Stomach (tissue), 9 donors: ENCODE measurements around the gene BOLA3. TPM values are rescaled to one million over a fixed set of nuclear protein-coding genes. Genes with fewer than 3 reads are reported as not detected.
"Not testable (repeated sequence)": the region's sequence is repeated elsewhere in the genome, so short reads cannot be mapped to it uniquely, and the experiment has no call there.

Experiments
- DNase-seq, 2 donors: peaks; one replicate each; pipeline versions ENCODE4 v3.0.0 to v3.0.0-alpha.2; 2013 to 2019
- H3K27ac ChIP-seq, 5 donors: fragments of 200-600 bp in 4 of 5; sonication (generic) in 4 of 5; one replicate each; pipeline ENCODE4 v1.5.1; 2013 to 2019; ENCODE audit warnings: mild to moderate bottlenecking in 1 of 5, moderate library complexity in 1 of 5
- H3K27me3 ChIP-seq, 3 donors: fragments of 200-600 bp; sonication (generic); one replicate each; pipeline ENCODE4 v1.5.1; 2017 to 2019; ENCODE audit warnings: mixed run types in 1 of 3
- H3K36me3 ChIP-seq, 4 donors: fragments of 200-600 bp; sonication (generic); 1 replicate in 3 of 4; 2 replicates in 1 of 4; pipeline ENCODE4 v1.5.1; 2016 to 2019
- H3K4me1 ChIP-seq, 4 donors: fragments of 200-600 bp; sonication (generic); one replicate each; pipeline ENCODE4 v1.5.1; 2016 to 2019
- H3K4me3 ChIP-seq, 4 donors: fragments of 200-600 bp; sonication (generic) in 3 of 4; one replicate each; pipeline ENCODE4 v1.5.1; 2016 to 2019; ENCODE audit warnings: mild to moderate bottlenecking in 1 of 4
- H3K9me3 ChIP-seq, 4 donors: fragments of 200-600 bp; sonication (generic); one replicate each; pipeline ENCODE4 v1.5.1; 2016 to 2019
- EP300 ChIP-seq: sonication (generic); formaldehyde crosslinking; IDR thresholded peaks from one replicate; pipeline ENCODE4 v1.6.1; 2017; ENCODE audit warnings: antibody characterized with exemption
- POLR2A ChIP-seq, 4 donors: fragments of 450-650 bp; IDR thresholded peaks; one replicate each; pipeline ENCODE4 v1.6.1; 2016; ENCODE audit warnings: antibody characterized with exemption in 4 of 4, control low read depth in 2 of 4, mild to moderate bottlenecking in 1 of 4, moderate library complexity in 1 of 4
- POLR2AphosphoS5 ChIP-seq, 3 donors: sonication (generic); formaldehyde crosslinking; IDR thresholded peaks; one replicate each; pipeline ENCODE4 v1.6.1; 2016; ENCODE audit warnings: antibody characterized with exemption in 3 of 3
- WGBS, 5 donors: extraction: QIAGEN DNeasy Blood & Tissue Kit in 3 of 5; methylation state at CpG; one replicate each; pipeline versions ENCODE4 v1.1.5 to v1.1.7; 2013 to 2018; 5-methylcytosine and 5-hydroxymethylcytosine counted together
- intact Hi-C: fragments of 100-400 bp; cut with DNase I; formaldehyde crosslinking; loops from one replicate; pipeline ENCODE4 v1.15.1; 2023; ENCODE audit warnings: low total_unique reads
- polyA plus RNA-seq, 3 donors: library from polyadenylated mRNA; stranded (reverse); fragments of 200-250 nt; gene quantifications; one replicate each; pipeline ENCODE4 v1.2.3, GENCODE V29; 2013
- total RNA-seq, 5 donors: library from RNA; depleted of rRNA; stranded (reverse); fragments of >200 nt; gene quantifications; one replicate each; pipeline versions ENCODE4 v1.1.0 to v1.2.3, GENCODE V29; 2014 to 2016
- TF ChIP-seq, protein P1 (sequence below), 7 experiments: fragments of 450-650 bp in 4 of 7; fragments of 200-600 bp in 3 of 7; sonication (generic) in 3 of 7; IDR thresholded peaks; one replicate each; pipeline ENCODE4 v1.5.1; 2016 to 2019; ENCODE audit warnings: antibody characterized with exemption in 7 of 7, control low read depth in 2 of 7, mild to moderate bottlenecking in 1 of 7
- donor health status: healthy with polysubstance abuse.
- donor health status: Bipolar disorder and iron deficiency.
- donor health status: healthy.

BOLA3 gene
- total and polyA plus RNA-seq, 8 donors, result 13.3 to 310 (median 94.1) TPM; not detected in 1

DNA sequence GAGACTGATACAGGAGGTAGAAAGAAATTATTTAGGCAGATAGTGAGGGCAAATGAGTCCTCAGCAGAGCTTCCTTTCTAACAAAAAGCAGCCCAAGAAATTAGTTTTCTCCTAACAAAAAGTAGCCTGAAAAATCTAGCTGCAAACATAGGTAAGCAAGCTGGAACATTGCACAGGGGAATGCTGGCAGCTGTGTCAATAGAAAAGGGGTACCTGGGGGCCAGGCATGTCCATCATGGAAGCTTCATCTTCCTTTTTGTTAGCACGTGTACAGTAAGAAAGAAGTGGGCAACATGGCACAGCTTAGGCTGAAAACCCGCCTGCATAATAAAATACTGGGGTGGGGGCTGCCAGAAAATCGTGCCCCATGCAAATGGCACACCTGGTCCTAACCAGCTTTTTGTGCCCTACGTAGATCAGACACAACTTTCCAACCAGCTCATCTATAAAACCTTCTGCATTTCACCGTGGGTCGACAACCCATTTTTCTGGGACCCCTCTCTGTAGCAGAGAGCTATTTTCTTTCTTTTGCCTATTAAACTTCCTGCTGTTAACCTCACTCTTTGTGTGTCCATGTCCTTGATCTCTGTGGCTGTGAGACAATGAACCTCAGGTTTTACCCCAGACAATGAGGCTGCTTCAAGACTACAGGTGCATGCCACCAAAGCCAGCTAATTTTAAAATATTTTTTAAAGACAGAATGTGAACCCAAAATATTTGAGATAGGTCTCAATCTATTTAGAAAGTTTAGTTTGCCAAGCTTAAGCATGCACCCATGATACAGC lies 44.1 kb upstream of the BOLA3 start:
- H3K9me3 ChIP-seq, result no peaks in the 10 kb centered on the region
- no peak for TF ChIP-seq POLR2AphosphoS5 (IDR thresholded peaks at IDR 0.05)
- TF ChIP-seq, protein P1, sequence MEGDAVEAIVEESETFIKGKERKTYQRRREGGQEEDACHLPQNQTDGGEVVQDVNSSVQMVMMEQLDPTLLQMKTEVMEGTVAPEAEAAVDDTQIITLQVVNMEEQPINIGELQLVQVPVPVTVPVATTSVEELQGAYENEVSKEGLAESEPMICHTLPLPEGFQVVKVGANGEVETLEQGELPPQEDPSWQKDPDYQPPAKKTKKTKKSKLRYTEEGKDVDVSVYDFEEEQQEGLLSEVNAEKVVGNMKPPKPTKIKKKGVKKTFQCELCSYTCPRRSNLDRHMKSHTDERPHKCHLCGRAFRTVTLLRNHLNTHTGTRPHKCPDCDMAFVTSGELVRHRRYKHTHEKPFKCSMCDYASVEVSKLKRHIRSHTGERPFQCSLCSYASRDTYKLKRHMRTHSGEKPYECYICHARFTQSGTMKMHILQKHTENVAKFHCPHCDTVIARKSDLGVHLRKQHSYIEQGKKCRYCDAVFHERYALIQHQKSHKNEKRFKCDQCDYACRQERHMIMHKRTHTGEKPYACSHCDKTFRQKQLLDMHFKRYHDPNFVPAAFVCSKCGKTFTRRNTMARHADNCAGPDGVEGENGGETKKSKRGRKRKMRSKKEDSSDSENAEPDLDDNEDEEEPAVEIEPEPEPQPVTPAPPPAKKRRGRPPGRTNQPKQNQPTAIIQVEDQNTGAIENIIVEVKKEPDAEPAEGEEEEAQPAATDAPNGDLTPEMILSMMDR (IDR thresholded peaks at IDR 0.05), result no peak
- no peak for TF ChIP-seq POLR2A (IDR thresholded peaks at IDR 0.05)
- no peak for TF ChIP-seq EP300
- no peaks in the 10 kb centered on the region for H3K36me3 ChIP-seq
- 70 to 78% (median 76%) methylated on average over 6 of the region's 6 CpGs for WGBS, 5 donors
- no peaks in the 10 kb centered on the region for H3K27me3 ChIP-seq
- no peak overlapping the region for H3K27ac ChIP-seq
- H3K4me3 ChIP-seq, result no peak overlapping the region
- intact Hi-C loops, result no loop called here
- DNase-seq, result no peak
- H3K4me1 ChIP-seq, result no peaks in the 10 kb centered on the region

DNA sequence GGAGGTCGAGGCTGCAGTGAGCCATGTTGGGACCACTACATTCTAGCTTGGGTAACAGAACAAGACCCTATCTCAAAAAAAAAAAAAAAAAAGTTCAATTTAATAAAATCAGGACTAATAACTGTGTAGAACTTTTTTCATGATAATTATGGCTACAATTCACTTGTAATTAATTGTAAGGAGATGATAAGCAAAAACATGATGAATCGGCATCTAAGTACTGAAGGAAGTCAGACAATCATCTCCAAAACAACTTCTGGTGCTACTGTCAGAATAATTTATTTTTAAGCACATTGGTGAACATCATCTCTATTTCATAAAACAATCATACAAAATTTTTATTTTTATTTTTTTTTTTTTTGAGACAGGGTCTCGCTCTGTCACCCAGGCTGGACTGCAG lies 41.0 kb upstream of the BOLA3 start:
- TF ChIP-seq, protein P1 (IDR thresholded peaks at IDR 0.05), result no peak
- TF ChIP-seq POLR2AphosphoS5 (IDR thresholded peaks at IDR 0.05) (no peak), POLR2A (IDR thresholded peaks at IDR 0.05) (no peak), EP300 (no peak)
- Histone ChIP-seq H3K27me3 (no peaks in the 10 kb centered on the region), H3K27ac (no peak overlapping the region), H3K36me3 (no peaks in the 10 kb centered on the region), H3K9me3 (no peaks in the 10 kb centered on the region), H3K4me3 (no peak overlapping the region), H3K4me1 (no peaks in the 10 kb centered on the region)
- 89 to 94% (median 93%) methylated on average over 3 of the region's 3 CpGs for WGBS, 5 donors
- no peak for DNase-seq
- intact Hi-C loops, result no loop called here

DNA sequence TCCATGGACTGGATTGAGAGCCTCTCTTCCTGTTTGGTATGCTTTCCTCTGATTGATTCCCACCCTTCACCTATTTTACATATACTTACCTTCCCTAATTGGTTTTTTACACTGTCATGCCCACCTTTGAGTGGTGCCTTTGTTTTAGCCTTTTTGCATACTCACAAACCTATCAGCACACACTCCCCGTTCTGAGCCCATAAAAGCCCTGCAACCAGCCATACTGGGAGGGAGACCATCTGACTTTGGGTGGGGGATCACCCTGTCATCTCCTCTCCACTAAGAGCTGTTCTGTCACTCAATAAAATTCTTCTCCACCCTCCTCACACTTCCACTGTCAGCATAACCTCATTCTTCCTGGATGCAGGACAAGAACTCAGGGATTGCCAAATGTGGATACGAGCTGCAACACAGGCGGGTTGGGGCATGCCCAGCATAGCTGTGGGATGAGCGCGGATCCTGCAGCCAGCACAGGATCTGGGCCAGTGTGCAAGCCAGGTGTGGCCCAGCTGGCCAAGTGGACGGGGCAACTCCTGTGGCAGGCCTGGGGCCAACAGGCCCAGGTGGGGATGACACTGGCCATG lies 40.4 kb upstream of the BOLA3 start:
- no peaks in the 10 kb centered on the region for H3K36me3 ChIP-seq
- no peaks in the 10 kb centered on the region for H3K9me3 ChIP-seq
- no peak for DNase-seq
- 77 to 95% (median 92%) methylated on average over 6 of the region's 6 CpGs for WGBS, 5 donors
- no peak overlapping the region for H3K27ac ChIP-seq
- TF ChIP-seq, protein P1 (IDR thresholded peaks at IDR 0.05), result no peak
- TF ChIP-seq EP300 (no peak), POLR2A (IDR thresholded peaks at IDR 0.05) (no peak), POLR2AphosphoS5 (IDR thresholded peaks at IDR 0.05) (no peak)
- no peak overlapping the region for H3K4me3 ChIP-seq
- intact Hi-C loops, result no loop called here
- no peaks in the 10 kb centered on the region for H3K27me3 ChIP-seq
- no peaks in the 10 kb centered on the region for H3K4me1 ChIP-seq

DNA sequence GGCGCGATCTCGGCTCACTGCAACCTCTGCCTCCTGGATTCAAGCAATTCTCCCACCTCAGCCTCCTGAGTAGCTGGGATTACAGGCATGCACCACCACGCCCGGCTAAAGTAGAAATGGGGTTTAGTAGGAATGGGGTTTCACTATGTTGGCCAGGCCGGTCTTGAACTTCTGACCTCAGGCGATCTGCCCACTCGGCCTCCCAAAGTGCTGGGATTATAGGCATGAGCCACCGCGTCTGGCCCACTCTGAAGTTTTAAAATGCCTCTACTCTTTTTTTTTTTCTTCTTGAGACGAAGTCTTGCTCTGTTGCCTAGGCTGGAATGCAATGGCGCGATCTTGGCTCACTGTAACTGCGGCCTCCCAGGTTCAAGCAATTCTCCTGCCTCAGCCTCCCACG lies 39.0 kb upstream of the BOLA3 start:
- H3K4me1 ChIP-seq, intact Hi-C loops, H3K36me3 ChIP-seq, H3K27me3 ChIP-seq, DNase-seq, H3K9me3 ChIP-seq, H3K4me3 ChIP-seq: not testable (repeated sequence)
- WGBS, 5 donors, result 93 to 96% (median 95%) methylated on average over 15 of the region's 15 CpGs
- peak overlapping the region in 2 of 5 donors; percentile 64 to 71 for H3K27ac ChIP-seq

DNA sequence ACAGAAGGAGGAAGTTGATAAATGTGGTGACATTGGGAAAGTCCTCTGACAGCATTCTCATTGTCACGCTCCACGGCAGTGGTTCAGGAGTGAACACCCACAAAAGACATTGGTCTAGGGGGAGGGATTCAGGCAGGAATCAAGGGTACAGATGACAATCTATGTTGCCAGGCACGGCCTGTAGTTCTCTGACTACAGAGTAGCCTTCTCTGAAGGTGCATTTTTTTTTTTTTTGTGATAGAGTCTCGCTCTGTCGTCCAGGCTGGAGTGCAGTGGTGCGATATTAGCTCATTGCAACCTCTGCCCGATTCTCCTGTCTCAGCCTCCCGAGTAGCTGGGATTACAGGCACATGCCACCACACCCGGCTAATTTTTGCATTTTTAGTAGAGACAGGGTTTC lies 38.3 kb upstream of the BOLA3 start:
- intact Hi-C loops, result no loop called here
- WGBS, 5 donors, result 65 to 77% (median 75%) methylated on average over 9 of the region's 9 CpGs
- no peaks in the 10 kb centered on the region for H3K9me3 ChIP-seq
- H3K36me3 ChIP-seq, result no peaks in the 10 kb centered on the region
- peak overlapping the region in 3 of 5 donors; percentile 25 to 71 (median 64) for H3K27ac ChIP-seq
- H3K4me3 ChIP-seq, result no peak overlapping the region
- TF ChIP-seq POLR2A (IDR thresholded peaks at IDR 0.05) (no peak), EP300 (no peak), POLR2AphosphoS5 (IDR thresholded peaks at IDR 0.05) (no peak)
- TF ChIP-seq, protein P1 (IDR thresholded peaks at IDR 0.05), result no peak
- H3K4me1 ChIP-seq, result no peaks in the 10 kb centered on the region
- H3K27me3 ChIP-seq, result no peaks in the 10 kb centered on the region
- peak in 1 of 2 donors; percentile 47 for DNase-seq
